Measurements from ENCODE around the gene SYNJ2. TPM values are rescaled to one million over a fixed set of nuclear protein-coding genes. Genes with fewer than 3 reads are reported as not detected.

SYNJ2 gene
- total RNA-seq, 1 donor from 2014 or later = 44.9 TPM

- intact Hi-C loops (cut with micrococcal nuclease) = loop anchor here (5.0 kb wide), 2 partner anchors 62 to 628 kb away; partner anchors contain the start of gene SYTL3
These were observed 43.1 kb downstream of the SYNJ2 start for GRCh38 chr6:158024566-158025297.

- intact Hi-C loops (cut with micrococcal nuclease) = loop anchor here (1.0 to 5.0 kb wide), 13 partner anchors 11 to 918 kb away; partner anchors contain the start of genes GTF2H5, SERAC1, SYNJ2 and SYTL3
These were observed 44.6 kb downstream of the SYNJ2 start for GRCh38 chr6:158026054-158026900.

GRCh38 chr6:158026901-158027589 lies 45.4 kb downstream of the SYNJ2 start:
- intact Hi-C loops (cut with micrococcal nuclease) = loop anchor here (1.0 to 5.0 kb wide), 13 partner anchors 12 to 919 kb away; partner anchors contain the start of genes GTF2H5, SERAC1, SYNJ2 and SYTL3

- intact Hi-C loops (cut with micrococcal nuclease) = loop anchor here (2.0 to 5.0 kb wide), 5 partner anchors 19 to 625 kb away; partner anchors contain the start of gene SYTL3
These were observed 46.1 kb downstream of the SYNJ2 start for GRCh38 chr6:158027590-158028285.

- intact Hi-C loops (cut with micrococcal nuclease) = loop anchor here (5.0 kb wide), 2 partner anchors 66 to 624 kb away; partner anchors contain the start of gene SYTL3
These were observed 46.8 kb downstream of the SYNJ2 start for GRCh38 chr6:158028421-158028820.

GRCh38 chr6:158028876-158029275 lies 47.2 kb downstream of the SYNJ2 start:
- intact Hi-C loops (cut with micrococcal nuclease) = loop anchor here (5.0 kb wide), 2 partner anchors 67 to 623 kb away; partner anchors contain the start of gene SYTL3

- intact Hi-C loops (cut with micrococcal nuclease) = loop anchor here (5.0 kb wide), 2 partner anchors 67 to 623 kb away; partner anchors contain the start of gene SYTL3
These were observed 48.1 kb downstream of the SYNJ2 start for GRCh38 chr6:158029668-158030230.

GRCh38 chr6:158030380-158031300 lies 49.0 kb downstream of the SYNJ2 start:
- intact Hi-C loops (cut with micrococcal nuclease) = no loop called here

GRCh38 chr6:158031381-158032353 lies 50.0 kb downstream of the SYNJ2 start:
- intact Hi-C loops (cut with micrococcal nuclease) = no loop called here

- intact Hi-C loops (cut with micrococcal nuclease) = no loop called here
These were observed 50.7 kb downstream of the SYNJ2 start for GRCh38 chr6:158032354-158032733.

GRCh38 chr6:158033077-158033750 lies 51.6 kb downstream of the SYNJ2 start:
- intact Hi-C loops (cut with micrococcal nuclease) = no loop called here

GRCh38 chr6:158033751-158034702 lies 52.4 kb downstream of the SYNJ2 start:
- intact Hi-C loops (cut with micrococcal nuclease) = no loop called here

- intact Hi-C loops (cut with micrococcal nuclease) = no loop called here
These were observed 54.6 kb downstream of the SYNJ2 start for GRCh38 chr6:158036261-158036660.

GRCh38 chr6:158037021-158037420 lies 55.4 kb downstream of the SYNJ2 start:
- intact Hi-C loops (cut with micrococcal nuclease) = no loop called here

GRCh38 chr6:158037771-158038170 lies 56.1 kb downstream of the SYNJ2 start:
- intact Hi-C loops (cut with micrococcal nuclease) = no loop called here

Data from T-helper 1 cell treated with Interleukin-12 subunit alpha and Interleukin-12 subunit beta and Interleukin-4 antibody, amounts not matched to agents 30 ng/mL and 1 ng/mL, for 36 hours (primary cell).